Measurements from ENCODE around the gene SLC45A1.
"Not testable (repeated sequence)": the region's sequence is repeated elsewhere in the genome, so short reads cannot be mapped to it uniquely, and the experiment has no call there.

- not testable (repeated sequence) for TF ChIP-seq POLR2A, CTCF (IDR thresholded peaks at IDR 0.05)
Observed at GRCh38 chr1:8278677-8279076, 39.2 kb upstream of the SLC45A1 start.
